ENCODE data around the gene SLC1A7. TPM values are rescaled to one million over a fixed set of nuclear protein-coding genes. Genes with fewer than 3 reads are reported as not detected.

SLC1A7 gene
- total and polyA plus RNA-seq, 2 experiments from 2014 or later: not detected

GRCh38 chr1:53130878-53131589 is 11.4 kb downstream of the SLC1A7 start:
- Histone ChIP-seq H4K20me1 (replicated peaks; ENCODE audit: insufficient read depth) (no peaks in the 10 kb centered on the region), H3F3A (replicated peaks; ENCODE audit: low read depth) (no peaks in the 10 kb centered on the region), H3K27ac (ENCODE audit: low read depth) (no peak overlapping the region), H3K4me3 (no peak overlapping the region), H2AFZ (no peak overlapping the region), H3K4me2 (no peak overlapping the region), H3K36me3 (ENCODE audit: insufficient read depth) (no peaks in the 10 kb centered on the region), H3K4me1 (ENCODE audit: insufficient read depth) (no peaks in the 10 kb centered on the region), H3K9me2 (ENCODE audit: insufficient read depth) (no peaks in the 10 kb centered on the region), H3K79me2 (replicated peaks; ENCODE audit: insufficient read depth) (no peaks in the 10 kb centered on the region), H3K27me3 (ENCODE audit: insufficient read depth) (no peaks in the 10 kb centered on the region)
- ATAC-seq (no peak), DNase-seq (ENCODE audit: low spot score) (no peak)
- TF ChIP-seq ZNF114 (CRISPR knock-in tag; IDR thresholded peaks at IDR 0.05) (no peak), EZH2 (IDR thresholded peaks at IDR 0.05; ENCODE audit: low read depth, unreplicated experiment) (no peak), NANOG (IDR thresholded peaks at IDR 0.05; ENCODE audit: borderline replicate concordance) (no peak), REST (IDR thresholded peaks at IDR 0.05; ENCODE audit: unreplicated experiment) (no peak), JUNB (IDR thresholded peaks at IDR 0.05; ENCODE audit: unreplicated experiment) (no peak), EZH2phosphoT487 (IDR thresholded peaks at IDR 0.05; ENCODE audit: unreplicated experiment) (no peak), ZNF331 (CRISPR knock-in tag; IDR thresholded peaks at IDR 0.05; ENCODE audit: low read depth) (no peak), CTCF (conservative IDR thresholded peaks at IDR 0.05; ENCODE audit: low read depth in 2 of 2) (no peak), ETS1 (IDR thresholded peaks at IDR 0.05) (no peak), CREB1 (CRISPR knock-in tag; IDR thresholded peaks at IDR 0.05; ENCODE audit: low read depth) (no peak), STAT1 (IDR thresholded peaks at IDR 0.05; ENCODE audit: unreplicated experiment) (no peak), POLR2AphosphoS5 (IDR thresholded peaks at IDR 0.05; ENCODE audit: low read depth) (no peak)
- TF ChIP-seq, protein P1, sequence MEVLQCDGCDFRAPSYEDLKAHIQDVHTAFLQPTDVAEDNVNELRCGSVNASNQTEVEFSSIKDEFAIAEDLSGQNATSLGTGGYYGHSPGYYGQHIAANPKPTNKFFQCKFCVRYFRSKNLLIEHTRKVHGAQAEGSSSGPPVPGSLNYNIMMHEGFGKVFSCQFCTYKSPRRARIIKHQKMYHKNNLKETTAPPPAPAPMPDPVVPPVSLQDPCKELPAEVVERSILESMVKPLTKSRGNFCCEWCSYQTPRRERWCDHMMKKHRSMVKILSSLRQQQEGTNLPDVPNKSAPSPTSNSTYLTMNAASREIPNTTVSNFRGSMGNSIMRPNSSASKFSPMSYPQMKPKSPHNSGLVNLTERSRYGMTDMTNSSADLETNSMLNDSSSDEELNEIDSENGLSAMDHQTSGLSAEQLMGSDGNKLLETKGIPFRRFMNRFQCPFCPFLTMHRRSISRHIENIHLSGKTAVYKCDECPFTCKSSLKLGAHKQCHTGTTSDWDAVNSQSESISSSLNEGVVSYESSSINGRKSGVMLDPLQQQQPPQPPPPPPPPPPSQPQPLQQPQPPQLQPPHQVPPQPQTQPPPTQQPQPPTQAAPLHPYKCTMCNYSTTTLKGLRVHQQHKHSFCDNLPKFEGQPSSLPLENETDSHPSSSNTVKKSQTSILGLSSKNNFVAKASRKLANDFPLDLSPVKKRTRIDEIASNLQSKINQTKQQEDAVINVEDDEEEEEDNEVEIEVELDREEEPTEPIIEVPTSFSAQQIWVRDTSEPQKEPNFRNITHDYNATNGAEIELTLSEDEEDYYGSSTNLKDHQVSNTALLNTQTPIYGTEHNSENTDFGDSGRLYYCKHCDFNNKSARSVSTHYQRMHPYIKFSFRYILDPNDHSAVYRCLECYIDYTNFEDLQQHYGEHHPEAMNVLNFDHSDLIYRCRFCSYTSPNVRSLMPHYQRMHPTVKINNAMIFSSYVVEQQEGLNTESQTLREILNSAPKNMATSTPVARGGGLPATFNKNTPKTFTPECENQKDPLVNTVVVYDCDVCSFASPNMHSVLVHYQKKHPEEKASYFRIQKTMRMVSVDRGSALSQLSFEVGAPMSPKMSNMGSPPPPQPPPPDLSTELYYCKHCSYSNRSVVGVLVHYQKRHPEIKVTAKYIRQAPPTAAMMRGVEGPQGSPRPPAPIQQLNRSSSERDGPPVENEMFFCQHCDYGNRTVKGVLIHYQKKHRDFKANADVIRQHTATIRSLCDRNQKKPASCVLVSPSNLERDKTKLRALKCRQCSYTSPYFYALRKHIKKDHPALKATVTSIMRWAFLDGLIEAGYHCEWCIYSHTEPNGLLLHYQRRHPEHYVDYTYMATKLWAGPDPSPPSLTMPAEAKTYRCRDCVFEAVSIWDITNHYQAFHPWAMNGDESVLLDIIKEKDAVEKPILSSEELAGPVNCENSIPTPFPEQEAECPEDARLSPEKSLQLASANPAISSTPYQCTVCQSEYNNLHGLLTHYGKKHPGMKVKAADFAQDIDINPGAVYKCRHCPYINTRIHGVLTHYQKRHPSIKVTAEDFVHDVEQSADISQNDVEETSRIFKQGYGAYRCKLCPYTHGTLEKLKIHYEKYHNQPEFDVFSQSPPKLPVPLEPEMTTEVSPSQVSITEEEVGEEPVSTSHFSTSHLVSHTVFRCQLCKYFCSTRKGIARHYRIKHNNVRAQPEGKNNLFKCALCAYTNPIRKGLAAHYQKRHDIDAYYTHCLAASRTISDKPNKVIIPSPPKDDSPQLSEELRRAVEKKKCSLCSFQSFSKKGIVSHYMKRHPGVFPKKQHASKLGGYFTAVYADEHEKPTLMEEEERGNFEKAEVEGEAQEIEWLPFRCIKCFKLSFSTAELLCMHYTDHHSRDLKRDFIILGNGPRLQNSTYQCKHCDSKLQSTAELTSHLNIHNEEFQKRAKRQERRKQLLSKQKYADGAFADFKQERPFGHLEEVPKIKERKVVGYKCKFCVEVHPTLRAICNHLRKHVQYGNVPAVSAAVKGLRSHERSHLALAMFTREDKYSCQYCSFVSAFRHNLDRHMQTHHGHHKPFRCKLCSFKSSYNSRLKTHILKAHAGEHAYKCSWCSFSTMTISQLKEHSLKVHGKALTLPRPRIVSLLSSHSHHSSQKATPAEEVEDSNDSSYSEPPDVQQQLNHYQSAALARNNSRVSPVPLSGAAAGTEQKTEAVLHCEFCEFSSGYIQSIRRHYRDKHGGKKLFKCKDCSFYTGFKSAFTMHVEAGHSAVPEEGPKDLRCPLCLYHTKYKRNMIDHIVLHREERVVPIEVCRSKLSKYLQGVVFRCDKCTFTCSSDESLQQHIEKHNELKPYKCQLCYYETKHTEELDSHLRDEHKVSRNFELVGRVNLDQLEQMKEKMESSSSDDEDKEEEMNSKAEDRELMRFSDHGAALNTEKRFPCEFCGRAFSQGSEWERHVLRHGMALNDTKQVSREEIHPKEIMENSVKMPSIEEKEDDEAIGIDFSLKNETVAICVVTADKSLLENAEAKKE (CRISPR knock-in tag; IDR thresholded peaks at IDR 0.05): no peak
- no peak overlapping the region for H3K27ac Mint-ChIP-seq
- H3K9me3 Mint-ChIP-seq: no peaks in the 10 kb centered on the region
- H3K36me3 Mint-ChIP-seq (ENCODE audit: low read depth): peaks cover 3% of the 10 kb centered on the region; the same call in 1 of the 3 replicates
- H3K27me3 Mint-ChIP-seq (ENCODE audit: insufficient read depth, low read depth, poor library complexity): peaks cover 3% of the 10 kb centered on the region
- peaks cover 5% of the 10 kb centered on the region; the same call in 1 of the 3 replicates for H3K4me1 Mint-ChIP-seq
- H3K4me3 Mint-ChIP-seq: no peak overlapping the region
